Lower leg skin (tissue), 3 donors: ENCODE data around the gene ADAMTS14.

ENCODE experiments used
- POLR2A ChIP-seq, 2 donors: fragments of 450-650 bp; IDR thresholded peaks; one replicate each; pipeline ENCODE4 v1.6.1; 2016 to 2017; ENCODE audit warnings: antibody characterized with exemption in 2 of 2, mild to moderate bottlenecking in 1 of 2, moderate library complexity in 1 of 2
- TF ChIP-seq, protein P1 (sequence below), 3 donors: fragments of 450-650 bp; IDR thresholded peaks; one replicate each; pipeline ENCODE4 v1.5.1; 2016; ENCODE audit warnings: antibody characterized with exemption in 3 of 3, mild to moderate bottlenecking in 3 of 3, moderate library complexity in 2 of 3

DNA sequence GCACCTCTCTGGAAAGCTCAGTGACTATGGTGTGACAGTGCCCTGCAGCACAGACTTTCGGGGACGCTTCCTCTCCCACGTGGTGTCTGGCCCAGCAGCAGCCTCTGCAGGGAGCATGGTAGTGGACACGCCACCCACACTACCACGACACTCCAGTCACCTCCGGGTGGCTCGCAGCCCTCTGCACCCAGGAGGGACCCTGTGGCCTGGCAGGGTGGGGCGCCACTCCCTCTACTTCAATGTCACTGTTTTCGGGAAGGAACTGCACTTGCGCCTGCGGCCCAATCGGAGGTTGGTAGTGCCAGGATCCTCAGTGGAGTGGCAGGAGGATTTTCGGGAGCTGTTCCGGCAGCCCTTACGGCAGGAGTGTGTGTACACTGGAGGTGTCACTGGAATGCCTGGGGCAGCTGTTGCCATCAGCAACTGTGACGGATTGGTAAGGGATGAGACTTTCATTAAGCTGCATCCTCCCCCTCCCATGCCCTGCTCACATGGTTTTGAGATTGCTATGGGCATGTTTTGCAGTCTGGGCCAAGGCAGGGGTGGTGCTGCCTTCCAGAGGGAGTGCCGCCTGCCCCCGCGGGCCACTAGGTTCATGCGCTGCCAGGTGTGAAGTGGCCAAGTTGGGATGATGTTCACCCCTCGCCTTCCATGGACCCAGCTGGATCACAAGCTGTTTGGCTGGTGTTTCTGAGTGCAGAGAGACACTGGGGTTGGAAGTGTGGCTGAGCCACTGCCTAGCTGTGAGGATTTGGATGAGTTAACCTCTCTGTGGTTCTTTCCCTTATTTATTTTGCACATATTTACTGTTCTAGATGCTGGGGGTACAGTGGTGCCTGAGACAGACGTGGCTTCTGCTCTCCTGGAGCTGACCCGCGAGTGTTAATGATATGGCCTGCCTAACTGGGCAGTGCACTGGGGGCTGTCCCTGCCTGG lies 2.5 kb downstream of the ADAMTS14 start:
- no peak for TF ChIP-seq POLR2A (IDR thresholded peaks at IDR 0.05)
- TF ChIP-seq, protein P1, sequence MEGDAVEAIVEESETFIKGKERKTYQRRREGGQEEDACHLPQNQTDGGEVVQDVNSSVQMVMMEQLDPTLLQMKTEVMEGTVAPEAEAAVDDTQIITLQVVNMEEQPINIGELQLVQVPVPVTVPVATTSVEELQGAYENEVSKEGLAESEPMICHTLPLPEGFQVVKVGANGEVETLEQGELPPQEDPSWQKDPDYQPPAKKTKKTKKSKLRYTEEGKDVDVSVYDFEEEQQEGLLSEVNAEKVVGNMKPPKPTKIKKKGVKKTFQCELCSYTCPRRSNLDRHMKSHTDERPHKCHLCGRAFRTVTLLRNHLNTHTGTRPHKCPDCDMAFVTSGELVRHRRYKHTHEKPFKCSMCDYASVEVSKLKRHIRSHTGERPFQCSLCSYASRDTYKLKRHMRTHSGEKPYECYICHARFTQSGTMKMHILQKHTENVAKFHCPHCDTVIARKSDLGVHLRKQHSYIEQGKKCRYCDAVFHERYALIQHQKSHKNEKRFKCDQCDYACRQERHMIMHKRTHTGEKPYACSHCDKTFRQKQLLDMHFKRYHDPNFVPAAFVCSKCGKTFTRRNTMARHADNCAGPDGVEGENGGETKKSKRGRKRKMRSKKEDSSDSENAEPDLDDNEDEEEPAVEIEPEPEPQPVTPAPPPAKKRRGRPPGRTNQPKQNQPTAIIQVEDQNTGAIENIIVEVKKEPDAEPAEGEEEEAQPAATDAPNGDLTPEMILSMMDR (IDR thresholded peaks at IDR 0.05) = no peak
